ENCODE measurements around the gene C2orf42.

DNA sequence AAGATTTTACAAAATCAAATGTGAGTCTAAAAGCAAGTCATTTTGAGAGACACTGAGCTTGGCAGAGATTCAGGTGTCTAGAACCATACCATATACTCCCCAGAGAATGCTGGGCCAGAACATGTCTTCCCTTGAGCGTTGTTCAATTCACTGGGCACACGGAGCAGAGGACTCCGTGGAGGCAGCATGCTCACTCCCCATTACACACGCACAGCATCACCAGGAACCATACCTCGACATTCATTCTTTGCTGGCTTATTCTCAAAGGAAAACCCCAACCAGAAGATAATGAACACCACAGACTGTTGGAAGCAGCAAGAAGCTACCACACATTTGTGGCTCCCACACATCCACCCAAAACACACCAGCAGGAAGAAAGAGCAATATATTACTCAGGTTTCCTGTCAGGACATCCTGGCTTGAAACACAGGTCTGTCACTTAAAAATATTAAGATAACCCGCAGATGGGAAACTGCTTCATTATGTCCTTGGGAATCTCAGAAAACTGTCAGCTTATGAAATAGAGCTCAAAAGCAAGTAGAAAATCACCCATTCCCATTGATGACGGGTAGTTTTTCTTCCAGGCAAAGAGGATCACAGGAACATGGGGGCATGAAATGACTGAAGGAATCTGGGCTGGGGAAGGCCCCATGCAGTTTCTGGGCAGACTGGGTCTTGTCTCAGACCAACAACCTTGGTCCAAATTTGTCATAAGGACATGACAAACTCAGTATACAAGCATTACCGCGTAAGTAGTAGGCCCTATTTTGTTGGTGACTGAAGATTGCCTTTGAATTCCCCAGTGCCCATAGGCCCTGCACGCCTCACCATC is 57.1 kb downstream of the C2orf42 start:
- TF ChIP-seq, protein P1, sequence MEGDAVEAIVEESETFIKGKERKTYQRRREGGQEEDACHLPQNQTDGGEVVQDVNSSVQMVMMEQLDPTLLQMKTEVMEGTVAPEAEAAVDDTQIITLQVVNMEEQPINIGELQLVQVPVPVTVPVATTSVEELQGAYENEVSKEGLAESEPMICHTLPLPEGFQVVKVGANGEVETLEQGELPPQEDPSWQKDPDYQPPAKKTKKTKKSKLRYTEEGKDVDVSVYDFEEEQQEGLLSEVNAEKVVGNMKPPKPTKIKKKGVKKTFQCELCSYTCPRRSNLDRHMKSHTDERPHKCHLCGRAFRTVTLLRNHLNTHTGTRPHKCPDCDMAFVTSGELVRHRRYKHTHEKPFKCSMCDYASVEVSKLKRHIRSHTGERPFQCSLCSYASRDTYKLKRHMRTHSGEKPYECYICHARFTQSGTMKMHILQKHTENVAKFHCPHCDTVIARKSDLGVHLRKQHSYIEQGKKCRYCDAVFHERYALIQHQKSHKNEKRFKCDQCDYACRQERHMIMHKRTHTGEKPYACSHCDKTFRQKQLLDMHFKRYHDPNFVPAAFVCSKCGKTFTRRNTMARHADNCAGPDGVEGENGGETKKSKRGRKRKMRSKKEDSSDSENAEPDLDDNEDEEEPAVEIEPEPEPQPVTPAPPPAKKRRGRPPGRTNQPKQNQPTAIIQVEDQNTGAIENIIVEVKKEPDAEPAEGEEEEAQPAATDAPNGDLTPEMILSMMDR (IDR thresholded peaks at IDR 0.05; ENCODE audit: low read depth, low read length), result no peak
- TF ChIP-seq MYC (IDR thresholded peaks at IDR 0.05; ENCODE audit: low read depth, low read length) (peak; percentile 37; the same call in 1 of the 2 replicates), POLR2A (IDR thresholded peaks at IDR 0.05; ENCODE audit: extremely low read depth, insufficient read length) (no peak)
- TF ChIP-seq, protein P2, sequence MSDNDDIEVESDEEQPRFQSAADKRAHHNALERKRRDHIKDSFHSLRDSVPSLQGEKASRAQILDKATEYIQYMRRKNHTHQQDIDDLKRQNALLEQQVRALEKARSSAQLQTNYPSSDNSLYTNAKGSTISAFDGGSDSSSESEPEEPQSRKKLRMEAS (IDR thresholded peaks at IDR 0.05; ENCODE audit: low read depth, low read length), result peak; percentile 23; the same call in 1 of the 2 replicates

Data from NB4 (cell line).